RWPE1 (cell line): Measurements from ENCODE around the gene PKP4.
A peak's percentile ranks its signal among the peaks of the same experiment; 100 is the strongest.

ENCODE experiments used
- CTCF ChIA-PET: fragments of 350-600 bp; sonication (Branson Sonifier 250); formaldehyde crosslinking; extraction: SDS; loops from one replicate; lab custom pipeline; 2021; lab: Yijun Ruan, JAX
- POLR2A ChIA-PET: fragments of 400-600 bp; formaldehyde crosslinking; extraction: SDS; loops from one replicate; lab custom pipeline; 2020; ENCODE audit warnings: antibody characterized with exemption; ENCODE audit not compliant: low non-redundant PET; lab: Yijun Ruan, JAX
- DNase-seq: peaks from one replicate; pipeline ENCODE4 v3.0.0; 2012; ENCODE audit warnings: low spot score
- H3K27ac ChIP-seq: fragments of 450-650 bp; 2 replicates; pipeline ENCODE4 v1.5.1; 2017
- TF ChIP-seq, protein P1 (sequence below): fragments of 450-650 bp; conservative IDR thresholded peaks from 2 replicates; pipeline ENCODE4 v1.5.1; 2017; ENCODE audit warnings: low read depth, mild to moderate bottlenecking

PKP4 gene

DNA sequence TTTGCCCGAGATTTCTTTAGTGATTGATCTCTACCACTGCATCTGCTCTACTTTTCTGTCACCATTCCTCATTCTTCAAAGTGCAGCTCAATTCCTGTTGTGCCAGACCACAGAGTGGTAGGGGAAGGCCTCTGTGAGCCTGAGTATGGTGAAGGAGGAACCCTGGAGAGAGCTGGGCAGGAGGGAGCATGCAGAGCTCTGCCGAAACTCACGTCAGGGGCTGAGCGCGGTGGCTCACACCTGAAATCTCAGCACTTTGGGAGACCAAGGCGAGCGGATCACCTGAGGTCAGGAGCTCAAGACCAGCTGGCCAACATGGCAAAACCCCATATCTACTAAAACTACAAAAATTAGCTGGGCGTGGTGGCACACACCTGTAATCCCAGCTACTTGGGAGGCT is 54.1 kb downstream of the PKP4 start:
- TF ChIP-seq, protein P1, sequence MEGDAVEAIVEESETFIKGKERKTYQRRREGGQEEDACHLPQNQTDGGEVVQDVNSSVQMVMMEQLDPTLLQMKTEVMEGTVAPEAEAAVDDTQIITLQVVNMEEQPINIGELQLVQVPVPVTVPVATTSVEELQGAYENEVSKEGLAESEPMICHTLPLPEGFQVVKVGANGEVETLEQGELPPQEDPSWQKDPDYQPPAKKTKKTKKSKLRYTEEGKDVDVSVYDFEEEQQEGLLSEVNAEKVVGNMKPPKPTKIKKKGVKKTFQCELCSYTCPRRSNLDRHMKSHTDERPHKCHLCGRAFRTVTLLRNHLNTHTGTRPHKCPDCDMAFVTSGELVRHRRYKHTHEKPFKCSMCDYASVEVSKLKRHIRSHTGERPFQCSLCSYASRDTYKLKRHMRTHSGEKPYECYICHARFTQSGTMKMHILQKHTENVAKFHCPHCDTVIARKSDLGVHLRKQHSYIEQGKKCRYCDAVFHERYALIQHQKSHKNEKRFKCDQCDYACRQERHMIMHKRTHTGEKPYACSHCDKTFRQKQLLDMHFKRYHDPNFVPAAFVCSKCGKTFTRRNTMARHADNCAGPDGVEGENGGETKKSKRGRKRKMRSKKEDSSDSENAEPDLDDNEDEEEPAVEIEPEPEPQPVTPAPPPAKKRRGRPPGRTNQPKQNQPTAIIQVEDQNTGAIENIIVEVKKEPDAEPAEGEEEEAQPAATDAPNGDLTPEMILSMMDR, result no peak
- CTCF ChIA-PET, result interaction anchor here (0.5 kb wide), 1 partner anchor 45 kb away, joined by 4 read pairs; no protein-coding TSS in a partner anchor
- POLR2A ChIA-PET, result no interaction called here
- H3K27ac ChIP-seq, result no peak overlapping the region
- DNase-seq, result no peak

DNA sequence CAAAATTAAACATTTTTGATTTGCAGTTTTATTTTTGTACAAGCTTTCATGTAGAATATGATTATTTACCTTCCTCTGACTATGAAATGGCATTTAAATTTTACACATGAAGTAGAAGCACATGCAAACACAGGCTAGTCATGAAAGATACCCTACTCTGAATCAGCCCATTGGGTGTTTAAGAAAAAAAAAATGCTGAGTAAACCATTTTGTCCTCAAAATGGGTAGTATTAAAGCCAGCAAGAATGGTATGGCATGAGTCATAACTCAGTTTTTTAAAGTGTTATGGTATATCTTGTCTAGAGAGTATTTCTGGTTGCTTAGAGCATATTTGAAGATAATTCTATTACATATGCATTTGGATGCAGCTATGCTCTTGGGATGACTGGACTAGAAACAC is 55.0 kb downstream of the PKP4 start:
- H3K27ac ChIP-seq, result no peak overlapping the region
- ChIA-PET POLR2A (no interaction called here), CTCF (interaction anchor here (0.5 kb wide), 1 partner anchor 220 kb away, joined by 4 read pairs; no protein-coding TSS in a partner anchor)
- TF ChIP-seq, protein P1, result no peak
- no peak for DNase-seq

DNA sequence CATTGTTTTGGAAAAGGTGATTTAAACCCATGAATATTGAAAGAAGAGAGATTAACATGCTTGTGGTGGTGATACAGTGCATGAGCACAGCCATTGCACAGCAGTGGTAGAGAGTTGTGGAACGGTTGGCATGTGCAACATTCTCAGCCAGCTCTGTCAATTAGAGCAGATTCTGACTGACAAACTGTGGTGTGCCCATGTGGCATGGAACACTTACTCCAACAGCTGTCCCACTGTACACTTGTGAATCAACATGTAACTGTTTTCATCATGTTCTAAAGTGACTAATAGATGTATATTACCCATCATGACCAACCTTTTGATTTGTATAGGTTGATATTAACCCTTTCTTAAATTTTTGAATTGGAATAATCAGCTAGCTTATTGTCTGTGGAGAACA is 55.6 kb downstream of the PKP4 start:
- TF ChIP-seq, protein P1, result no peak
- POLR2A ChIA-PET, result no interaction called here
- DNase-seq, result no peak
- H3K27ac ChIP-seq, result no peak overlapping the region
- CTCF ChIA-PET, result interaction anchor here (0.5 kb wide), 1 partner anchor 220 kb away, joined by 4 read pairs; no protein-coding TSS in a partner anchor

DNA sequence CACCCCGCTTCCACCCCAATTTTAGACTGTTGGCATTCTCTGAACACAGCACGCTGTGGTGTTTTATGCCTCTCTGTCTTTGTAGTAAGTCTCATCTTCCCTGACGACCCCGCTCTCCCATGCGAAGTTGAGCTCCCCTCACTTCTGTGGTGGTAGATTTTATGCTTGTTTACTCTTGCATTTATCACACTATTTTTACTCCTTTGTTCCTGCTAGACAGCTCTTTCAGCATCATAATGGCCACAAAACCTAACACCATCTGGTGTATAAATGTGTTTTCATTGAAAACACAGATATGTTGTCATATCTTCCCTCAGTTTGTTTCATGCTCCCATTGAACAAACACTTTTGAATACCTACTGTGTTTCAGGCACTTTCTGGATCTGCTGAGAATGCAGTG is 57.1 kb downstream of the PKP4 start:
- no peak for DNase-seq
- POLR2A ChIA-PET, result no interaction called here
- TF ChIP-seq, protein P1, result no peak
- CTCF ChIA-PET, result no interaction called here
- H3K27ac ChIP-seq, result no peak overlapping the region

DNA sequence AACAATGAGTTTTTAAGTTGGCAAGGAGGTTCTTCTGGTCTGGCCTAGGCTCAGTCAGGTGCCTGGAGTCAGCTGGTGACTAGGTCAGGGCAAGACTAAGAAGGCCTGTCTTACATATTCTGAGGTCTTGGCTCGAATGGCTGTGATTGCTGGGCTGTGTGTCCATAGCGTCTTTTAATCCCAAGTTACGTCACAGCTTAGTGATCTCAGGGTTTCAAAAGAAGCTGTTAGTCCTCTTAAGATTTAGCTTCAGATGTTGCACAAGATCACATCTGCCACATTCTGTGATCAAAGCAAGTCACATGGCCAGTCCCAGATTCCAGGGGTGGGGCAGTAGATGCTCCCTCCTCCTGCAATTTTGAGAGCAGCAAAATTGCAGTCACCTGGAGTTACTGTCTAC is 61.3 kb downstream of the PKP4 start:
- no peak for DNase-seq
- H3K27ac ChIP-seq, result 0 out of 2 replicates have a peak overlapping the region, but pooled peaks have one; percentile 14
- POLR2A ChIA-PET, result no interaction called here
- TF ChIP-seq, protein P1, result no peak
- CTCF ChIA-PET, result interaction anchor here (0.6 kb wide), 2 partner anchors 50 to 508 kb away, joined by 3 to 6 read pairs; no protein-coding TSS in a partner anchor

DNA sequence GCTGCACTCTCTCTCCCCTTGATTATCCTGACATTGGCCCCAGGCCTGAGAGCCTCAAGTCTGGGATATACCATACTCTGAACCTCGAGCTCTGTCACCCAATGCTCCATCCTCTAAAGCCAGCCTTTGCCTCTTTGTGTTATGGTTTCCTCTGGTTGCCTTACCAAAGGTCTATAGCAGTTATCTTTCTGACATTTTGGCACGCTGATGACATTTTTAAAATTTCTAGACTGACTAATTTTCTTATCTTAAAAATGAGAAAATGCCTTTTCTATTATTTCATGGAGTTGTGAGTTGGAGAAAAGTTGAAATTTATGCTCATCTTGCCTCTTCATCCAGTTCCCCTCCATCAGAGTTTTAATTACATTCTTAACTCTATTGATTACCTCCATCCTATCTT is 62.7 kb downstream of the PKP4 start:
- DNase-seq, result no peak
- TF ChIP-seq, protein P1, result no peak
- ChIA-PET CTCF (no interaction called here), POLR2A (no interaction called here)
- H3K27ac ChIP-seq, result no peak overlapping the region
